Subcutaneous adipose tissue (tissue), 4 donors: ENCODE data around the gene GNA14. TPM values are rescaled to one million over a fixed set of nuclear protein-coding genes. Genes with fewer than 3 reads are reported as not detected.

Source experiments
- total RNA-seq, 4 donors: library from RNA; depleted of rRNA; stranded (reverse); fragments of >200 nt; gene quantifications; one replicate each; pipeline ENCODE4 v1.1.0, GENCODE V29; 2016
- TF ChIP-seq, protein P1 (sequence below): fragments of 450-650 bp; IDR thresholded peaks from one replicate; pipeline ENCODE4 v1.5.1; 2016; ENCODE audit warnings: low read depth, mild to moderate bottlenecking, control low read depth, antibody characterized with exemption, moderate library complexity

Gene GNA14
- total RNA-seq, 4 donors from 2014 or later = 0.98 to 6.4 (median 3.7) TPM

DNA sequence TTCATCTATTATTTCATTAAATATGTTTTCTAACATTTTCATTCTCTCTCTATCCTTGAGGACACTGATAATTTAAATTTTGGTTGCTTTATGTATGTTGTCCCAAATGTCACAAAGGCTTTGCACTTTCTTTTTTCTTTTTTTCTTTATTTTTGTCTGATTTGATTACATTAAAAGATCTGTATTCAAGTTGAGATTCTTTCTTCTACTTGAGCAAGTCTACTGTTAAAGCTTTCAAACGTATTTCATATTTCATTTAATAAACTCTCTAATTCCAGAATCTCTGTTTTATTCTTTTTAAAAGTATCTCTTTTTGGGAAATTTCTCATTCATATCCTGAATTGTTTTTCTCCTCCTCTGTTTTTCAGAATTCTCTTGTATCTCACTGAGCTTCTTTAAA lies 106.5 kb downstream of the GNA14 start:
- TF ChIP-seq, protein P1, sequence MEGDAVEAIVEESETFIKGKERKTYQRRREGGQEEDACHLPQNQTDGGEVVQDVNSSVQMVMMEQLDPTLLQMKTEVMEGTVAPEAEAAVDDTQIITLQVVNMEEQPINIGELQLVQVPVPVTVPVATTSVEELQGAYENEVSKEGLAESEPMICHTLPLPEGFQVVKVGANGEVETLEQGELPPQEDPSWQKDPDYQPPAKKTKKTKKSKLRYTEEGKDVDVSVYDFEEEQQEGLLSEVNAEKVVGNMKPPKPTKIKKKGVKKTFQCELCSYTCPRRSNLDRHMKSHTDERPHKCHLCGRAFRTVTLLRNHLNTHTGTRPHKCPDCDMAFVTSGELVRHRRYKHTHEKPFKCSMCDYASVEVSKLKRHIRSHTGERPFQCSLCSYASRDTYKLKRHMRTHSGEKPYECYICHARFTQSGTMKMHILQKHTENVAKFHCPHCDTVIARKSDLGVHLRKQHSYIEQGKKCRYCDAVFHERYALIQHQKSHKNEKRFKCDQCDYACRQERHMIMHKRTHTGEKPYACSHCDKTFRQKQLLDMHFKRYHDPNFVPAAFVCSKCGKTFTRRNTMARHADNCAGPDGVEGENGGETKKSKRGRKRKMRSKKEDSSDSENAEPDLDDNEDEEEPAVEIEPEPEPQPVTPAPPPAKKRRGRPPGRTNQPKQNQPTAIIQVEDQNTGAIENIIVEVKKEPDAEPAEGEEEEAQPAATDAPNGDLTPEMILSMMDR = no peak

DNA sequence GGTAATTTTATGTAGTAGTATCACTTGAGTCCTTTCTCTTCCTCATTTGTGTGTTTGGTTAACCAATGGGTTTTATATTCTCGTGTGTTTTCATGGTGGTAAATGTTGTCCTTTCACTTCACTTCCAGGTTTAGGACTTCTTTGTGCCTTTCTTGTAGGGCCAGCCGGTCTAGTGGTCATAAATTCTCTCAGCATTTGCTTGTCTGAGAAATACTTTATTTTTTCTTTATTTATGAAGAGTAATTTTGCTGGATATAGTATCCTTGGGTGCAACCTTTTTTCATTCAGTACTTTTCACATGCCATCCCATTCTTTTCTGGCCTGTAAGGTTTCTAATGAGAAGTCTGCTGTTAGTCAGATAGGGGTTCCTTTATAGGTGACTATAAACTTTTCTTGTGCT lies 107.1 kb downstream of the GNA14 start:
- TF ChIP-seq, protein P1 = no peak

DNA sequence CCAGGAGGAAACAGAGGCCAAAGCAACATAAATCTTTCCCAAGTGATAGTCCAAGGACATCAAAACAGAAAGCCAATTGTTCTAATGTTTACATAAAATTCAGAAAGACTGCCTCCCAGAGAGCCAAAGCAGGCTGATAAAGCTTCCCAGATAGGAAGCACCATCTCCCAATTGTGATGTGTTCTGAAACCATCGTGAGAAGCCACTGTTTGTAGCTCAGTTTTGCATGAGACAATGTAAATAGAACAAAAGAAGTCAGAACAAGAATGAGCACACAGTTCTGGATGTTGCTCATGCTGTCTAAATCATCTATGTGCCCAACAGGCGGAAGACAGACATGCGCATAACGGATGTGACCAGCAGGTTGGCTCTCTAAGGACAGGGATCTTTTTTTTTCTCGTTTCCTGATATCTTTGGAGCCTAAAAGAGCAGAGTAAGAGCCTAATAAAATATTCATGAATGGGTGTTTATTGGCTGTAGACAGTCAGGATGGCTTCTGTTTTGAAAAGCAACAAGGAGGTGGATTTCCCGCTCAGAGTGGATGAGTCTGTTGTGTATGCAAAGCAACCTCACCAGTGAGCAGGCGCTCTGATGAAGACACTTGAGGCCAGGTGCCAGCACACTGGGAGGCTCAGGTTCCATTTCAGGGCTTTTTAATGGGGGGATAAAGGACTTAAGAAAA lies 113.6 kb downstream of the GNA14 start:
- TF ChIP-seq, protein P1 = no peak

DNA sequence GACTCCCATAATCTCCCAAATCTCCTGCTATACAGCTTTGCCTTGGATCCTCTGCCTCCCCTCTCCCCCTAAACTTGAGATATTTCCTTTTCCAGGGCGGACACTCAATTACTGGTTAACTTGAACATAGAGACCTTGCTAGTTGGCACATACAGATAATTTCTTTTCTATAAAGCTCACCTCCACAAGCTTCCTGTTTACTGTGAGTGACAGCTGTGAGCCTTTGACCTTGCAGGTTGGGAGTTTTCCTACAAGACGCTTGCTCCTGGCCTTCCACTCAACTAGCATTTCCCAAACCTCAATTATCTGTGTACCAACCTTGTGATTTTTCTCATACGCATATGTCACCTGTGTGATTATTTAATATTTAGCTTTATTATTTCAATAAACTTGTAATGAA lies 114.5 kb downstream of the GNA14 start:
- TF ChIP-seq, protein P1 = no peak

DNA sequence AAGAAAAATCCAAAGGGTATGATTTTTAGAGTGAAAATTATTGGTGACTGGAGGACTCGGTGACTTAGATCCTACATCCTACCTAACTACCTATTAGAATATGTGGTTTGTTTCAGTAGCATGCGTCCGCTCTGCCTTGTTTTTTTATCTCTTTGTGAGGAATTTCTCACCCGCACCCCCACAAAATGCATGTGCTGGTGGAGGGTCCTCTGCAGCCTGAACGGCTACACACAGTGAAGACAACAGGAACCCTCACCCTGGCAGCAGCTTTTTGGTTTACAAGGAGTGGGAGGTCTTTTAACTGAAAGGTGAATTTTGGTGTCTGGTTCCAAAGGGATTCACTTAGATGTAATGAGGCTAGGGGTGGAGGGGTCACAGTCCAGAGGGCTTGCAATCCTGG lies 115.5 kb downstream of the GNA14 start:
- TF ChIP-seq, protein P1 = no peak

DNA sequence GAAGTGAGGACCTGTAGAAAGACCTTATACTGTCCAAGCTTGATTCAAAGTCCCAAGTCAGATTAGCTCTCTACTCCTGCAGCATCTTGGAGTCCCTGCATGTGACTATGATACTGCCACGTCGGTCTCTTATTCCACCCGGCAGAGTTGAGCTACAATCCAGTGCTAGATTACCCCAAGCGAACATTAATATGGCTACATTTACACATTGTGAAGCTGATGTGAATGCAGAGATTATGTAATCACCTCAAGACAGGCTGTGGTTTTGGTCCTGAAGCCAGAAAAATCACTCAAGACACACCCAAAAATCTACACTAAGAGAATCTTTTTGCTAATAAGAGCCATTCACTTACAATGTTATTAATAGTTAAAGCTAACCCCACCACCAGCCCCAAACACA lies 116.7 kb downstream of the GNA14 start:
- TF ChIP-seq, protein P1 = no peak

DNA sequence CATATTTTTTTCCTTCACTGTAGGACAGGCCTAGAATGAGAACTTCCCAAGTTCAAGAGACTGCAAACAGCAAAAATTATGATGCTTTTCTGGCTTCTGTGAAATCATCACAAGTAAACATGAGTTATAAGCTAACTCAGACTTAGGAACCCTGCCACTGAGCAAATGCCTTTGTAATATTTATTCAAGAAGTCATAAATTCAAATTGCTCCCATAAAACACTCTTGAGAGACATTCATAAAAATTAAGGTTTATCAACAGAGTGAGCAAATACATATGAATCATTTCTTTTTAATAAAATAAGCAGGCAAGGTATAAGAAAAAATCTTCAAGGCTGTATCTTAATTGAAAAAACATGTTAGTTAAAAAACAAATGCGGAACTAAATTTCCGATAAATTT lies 124.2 kb downstream of the GNA14 start:
- TF ChIP-seq, protein P1 = no peak
